NCI-H2227 (cell line): ENCODE measurements around the gene SOHLH2.
A peak's percentile ranks its signal among the peaks of the same experiment; 100 is the strongest.

Experiments
- DNase-seq: peaks from one replicate; lab custom pipeline; 2025; ENCODE audit not compliant: unreplicated experiment; lab: John Stamatoyannopoulos, UW

The SOHLH2 gene

GRCh38 chr13:36188441-36188840 lies 25.9 kb downstream of the SOHLH2 start:
- DNase-seq = no peak

- no peak for DNase-seq
Measured at GRCh38 chr13:36183901-36184300, 30.5 kb downstream of the SOHLH2 start.

GRCh38 chr13:36175621-36176020 lies 38.7 kb downstream of the SOHLH2 start:
- DNase-seq = no peak

- no peak for DNase-seq
Measured at GRCh38 chr13:36174923-36175322, 39.4 kb downstream of the SOHLH2 start.

- no peak for DNase-seq
Measured at GRCh38 chr13:36173571-36174322, 40.6 kb downstream of the SOHLH2 start.

GRCh38 chr13:36166046-36166445 lies 48.3 kb downstream of the SOHLH2 start:
- no peak for DNase-seq

- DNase-seq = peak; percentile 77
Measured at GRCh38 chr13:36163809-36164308, 50.5 kb downstream of the SOHLH2 start.

GRCh38 chr13:36163286-36163685 lies 51.1 kb downstream of the SOHLH2 start:
- DNase-seq = peak; percentile 26

- DNase-seq = no peak
Measured at GRCh38 chr13:36160297-36160696, 54.1 kb downstream of the SOHLH2 start.

GRCh38 chr13:36158611-36159010 lies 55.7 kb downstream of the SOHLH2 start:
- no peak for DNase-seq

- no peak for DNase-seq
Measured at GRCh38 chr13:36157480-36157879, 56.9 kb downstream of the SOHLH2 start.

- DNase-seq = peak; percentile 39
Measured at GRCh38 chr13:36154567-36155291, 59.6 kb downstream of the SOHLH2 start.

- no peak for DNase-seq
Measured at GRCh38 chr13:36151591-36151990, 62.8 kb downstream of the SOHLH2 start.

GRCh38 chr13:36148446-36148845 lies 65.9 kb downstream of the SOHLH2 start:
- DNase-seq = no peak

- DNase-seq = no peak
Measured at GRCh38 chr13:36147330-36147729, 67.0 kb downstream of the SOHLH2 start.

GRCh38 chr13:36146511-36147269 lies 67.7 kb downstream of the SOHLH2 start:
- no peak for DNase-seq

GRCh38 chr13:36143738-36144137 lies 70.6 kb downstream of the SOHLH2 start:
- no peak for DNase-seq

GRCh38 chr13:36142735-36143134 lies 71.6 kb downstream of the SOHLH2 start:
- no peak for DNase-seq

- DNase-seq = no peak
Measured at GRCh38 chr13:36135876-36136275, 78.5 kb downstream of the SOHLH2 start.

- no peak for DNase-seq
Measured at GRCh38 chr13:36134632-36135031, 79.7 kb downstream of the SOHLH2 start.

- DNase-seq = peak; percentile 51
Measured at GRCh38 chr13:36133950-36134626, 80.3 kb downstream of the SOHLH2 start.
